K562 (cell line): ENCODE data around the gene LAMB3. TPM values are rescaled to one million over a fixed set of nuclear protein-coding genes. Genes with fewer than 3 reads are reported as not detected.

Experiments
- ATAC-seq: fragments of 200-7000 bp; cut with Tn5 transposase; 3 replicates; pipeline ENCODE4 v1.9.1; 2020; ENCODE audit warnings: moderate library complexity
- BruUV-seq: library from RNA; stranded (reverse); fragments of 400-500 nt; replicated peaks from 2 replicates; lab custom pipeline; 2021; lab: Mats Ljungman, UMichigan
- CTCF ChIA-PET: fragments of 300-600 bp; formaldehyde crosslinking; extraction: SDS; loops from one replicate; lab custom pipeline; 2021; ENCODE audit warnings: low intra/inter-chr PET ratio; lab: Yijun Ruan, JAX
- POLR2A ChIA-PET: fragments of 300-600, 350-650 bp; sonication (Branson Sonifier 250); formaldehyde crosslinking; extraction: SDS; loops from one replicate; lab custom pipeline; 2021; ENCODE audit warnings: antibody characterized with exemption, inconsistent platforms; lab: Yijun Ruan, JAX
- DNase-seq, 4 experiments: peaks; one replicate each; pipeline versions ENCODE4 v3.0.0 to v3.0.0-alpha.2; 2011 to 2018; ENCODE audit warnings: low spot score in 3 of 4, mixed read lengths in 3 of 4; ENCODE audit errors: extremely low read depth in 1 of 4
- FAIRE-seq: peaks from 2 replicates; lab custom pipeline; 2011; peaks lifted over from hg19 to GRCh38; lab: Jason Lieb, UNC
- H2AFZ ChIP-seq: 2 replicates; pipeline ENCODE4 v1.6.0; 2011; ENCODE audit warnings: low read depth, low read length, control low read depth, inconsistent platforms
- H3K27ac ChIP-seq: fragments of 200-600 bp; 3 replicates; pipeline ENCODE4 v1.8.0; 2011; ENCODE audit warnings: low read depth, mild to moderate bottlenecking, control low read depth, inconsistent platforms, low read length, moderate library complexity, mixed read lengths; ENCODE audit errors: extremely low read depth
- H3K27me3 ChIP-seq, 2 experiments: fragments of 300-600 bp in 1 of 2; 2 replicates in 1 of 2; 3 replicates in 1 of 2; pipeline versions ENCODE4 v1.6.0 to v1.8.0; 2011; ENCODE audit warnings: inconsistent platforms in 2 of 2, low read length in 2 of 2, mild to moderate bottlenecking in 1 of 2, mixed read lengths in 1 of 2, moderate library complexity in 1 of 2; ENCODE audit not compliant: control insufficient read depth in 2 of 2, insufficient read depth in 2 of 2
- H3K36me3 ChIP-seq: fragments of 300-600 bp; 3 replicates; pipeline ENCODE4 v1.8.0; 2011; ENCODE audit warnings: mild to moderate bottlenecking, low read length, inconsistent platforms; ENCODE audit not compliant: control insufficient read depth, insufficient read depth
- H3K4me1 ChIP-seq, 2 experiments: fragments of 200-600 bp in 1 of 2; replicated peaks in 1 of 2; 2 replicates in 1 of 2; 3 replicates in 1 of 2; pipeline versions ENCODE4 v1.5.1 to v1.8.0; 2011; ENCODE audit warnings: inconsistent platforms in 2 of 2, low read length in 2 of 2, mild to moderate bottlenecking in 1 of 2, mixed read lengths in 1 of 2, moderate library complexity in 1 of 2; ENCODE audit not compliant: control insufficient read depth in 2 of 2, insufficient read depth in 2 of 2
- H3K4me2 ChIP-seq: 2 replicates; pipeline ENCODE4 v1.6.1; 2011; ENCODE audit warnings: low read length, control low read depth, inconsistent platforms, mixed read lengths; ENCODE audit not compliant: insufficient read depth
- H3K4me3 ChIP-seq: fragments of 200-600 bp; sonication (generic), shearing (Covaris generic); 2 replicates; pipeline ENCODE4 v1.5.1; 2016; ENCODE audit warnings: control low read depth, inconsistent platforms
- H3K79me2 ChIP-seq: fragments of 200-600 bp; 3 replicates; pipeline ENCODE4 v1.8.0; 2011; ENCODE audit warnings: low read length, inconsistent platforms; ENCODE audit not compliant: control insufficient read depth, insufficient read depth
- H3K9ac ChIP-seq, 2 experiments: 2 replicates each; pipeline versions ENCODE4 v1.6.0 to v1.6.1; 2011; ENCODE audit warnings: low read depth in 2 of 2, low read length in 2 of 2, control low read depth in 1 of 2, inconsistent platforms in 1 of 2, mild to moderate bottlenecking in 1 of 2, mixed read lengths in 1 of 2; ENCODE audit not compliant: insufficient read depth in 1 of 2
- H3K9me1 ChIP-seq: one replicate; pipeline ENCODE4 v1.6.0; 2011; ENCODE audit warnings: inconsistent platforms, mild to moderate bottlenecking, low read length, moderate library complexity; ENCODE audit not compliant: control insufficient read depth, insufficient read depth
- H3K9me3 ChIP-seq: replicated peaks from 2 replicates; pipeline ENCODE4 v1.5.1; 2011; ENCODE audit warnings: low read depth, low read length, inconsistent platforms; ENCODE audit not compliant: control insufficient read depth, insufficient read depth
- H4K20me1 ChIP-seq: replicated peaks from 2 replicates; pipeline ENCODE4 v1.6.1; 2011; ENCODE audit warnings: low read length, inconsistent platforms, mixed read lengths; ENCODE audit not compliant: control insufficient read depth, insufficient read depth
- CREM ChIP-seq: IDR thresholded peaks from 2 replicates; pipeline ENCODE4 v1.6.1; 2014; ENCODE audit warnings: antibody characterized with exemption, low read depth
- CTCF ChIP-seq, 3 experiments: IDR thresholded peaks in 2 of 3; conservative IDR thresholded peaks in 1 of 3; 2 replicates each; pipeline ENCODE4 v1.5.1; 2011 to 2012; ENCODE audit warnings: low read length in 3 of 3, mild to moderate bottlenecking in 3 of 3, control low read depth in 2 of 3, improper control_type of control experiment in 1 of 3, inconsistent platforms in 1 of 3, low read depth in 1 of 3, mixed read lengths in 1 of 3, moderate library complexity in 1 of 3; ENCODE audit not compliant: insufficient read depth in 2 of 3
- HLTF ChIP-seq: fragments of 450-650 bp; IDR thresholded peaks from 2 replicates; pipeline ENCODE4 v1.6.1; 2016
- MAFK ChIP-seq: IDR thresholded peaks from 2 replicates; pipeline ENCODE4 v1.6.1; 2011; ENCODE audit warnings: low read length, improper control_type of control experiment
- MAX ChIP-seq: sonication (generic); formaldehyde crosslinking; IDR thresholded peaks from 2 replicates; pipeline ENCODE4 v1.9.0; 2022; ENCODE audit warnings: mild to moderate bottlenecking, missing genetic modification reagents
- NFYB ChIP-seq: IDR thresholded peaks from 2 replicates; pipeline ENCODE4 v1.6.1; 2011; ENCODE audit warnings: mild to moderate bottlenecking, moderate library complexity; ENCODE audit not compliant: insufficient read length; ENCODE audit errors: extremely low read depth
- POLR2B ChIP-seq: fragments of 450-650 bp; IDR thresholded peaks from 2 replicates; pipeline ENCODE4 v1.6.1; 2018; ENCODE audit warnings: low read depth; ENCODE audit not compliant: partially characterized antibody
- SAFB2 ChIP-seq: fragments of 200-400 bp; formaldehyde crosslinking; IDR thresholded peaks from 2 replicates; pipeline ENCODE4 v1.6.1; 2018; ENCODE audit warnings: borderline replicate concordance, low read length, low read depth, moderate library complexity; ENCODE audit not compliant: severe bottlenecking
- ZBTB5 ChIP-seq: fragments of 450-650 bp; IDR thresholded peaks from 2 replicates; pipeline ENCODE4 v1.6.1; 2017; ENCODE audit warnings: antibody characterized with exemption
- ZNF239 ChIP-seq: fragments of 250-450 bp; sonication (Bioruptor Pico); IDR thresholded peaks from 2 replicates; pipeline ENCODE4 v1.4.0; 2020; ENCODE audit warnings: mild to moderate bottlenecking
- ZNF24 ChIP-seq: fragments of 450-650 bp; IDR thresholded peaks from 2 replicates; pipeline ENCODE4 v1.6.1; 2016
- ZNF347 ChIP-seq: fragments of 450-650 bp; formaldehyde crosslinking; IDR thresholded peaks from 2 replicates; pipeline ENCODE4 v1.4.0; 2020; ENCODE audit warnings: low read depth, mild to moderate bottlenecking, moderate library complexity
- WGBS: fragments of 100-300 bp; shearing (Covaris generic); methylation state at CpG from one replicate; pipeline ENCODE4 v1.1.6; 2016; ENCODE audit warnings: low coverage, mixed read lengths; ENCODE audit not compliant: insufficient coverage; ENCODE audit errors: missing lambda C conversion rate; 5-methylcytosine and 5-hydroxymethylcytosine counted together
- in situ Hi-C: fragments of 300-500 bp; cut with MboI; formaldehyde crosslinking; loops from 4 replicates; pipeline ENCODE4 v1.15.0; 2018; ENCODE audit warnings: inconsistent platforms, mixed read lengths
- intact Hi-C: fragments of 100-400 bp; cut with micrococcal nuclease; formaldehyde crosslinking; loops from 2 replicates; pipeline ENCODE4 v1.14.2; 2022
- polyA plus RNA-seq, 8 experiments: library from polyadenylated mRNA; depleted of rRNA in 4 of 8; stranded (reverse) in 5 of 8; unstranded in 3 of 8; fragments of >200 nt; fragmentation: Nextera tagmentation in 2 of 8; fragmentation: Illumina TruSeq in 1 of 8; extraction: Ambion mirVana in 2 of 8; extraction: Trizol in 1 of 8; gene quantifications; 2 replicates each; pipeline versions ENCODE4 v1.2.1 to v1.2.3, GENCODE V29; 2011 to 2014; ENCODE audit warnings: inconsistent platforms in 1 of 8, missing spikeins in 1 of 8
- total RNA-seq, 7 experiments: library from RNA; depleted of rRNA in 6 of 7; stranded (reverse); fragments of >200 nt in 6 of 7; fragmentation: Illumina TruSeq in 2 of 7; extraction: Trizol in 2 of 7; gene quantifications; 2 replicates each; pipeline versions ENCODE4 v1.2.1 to v1.2.3, GENCODE V29; 2011 to 2021; ENCODE audit warnings: low replicate concordance in 1 of 7

Gene LAMB3
- total and polyA plus RNA-seq, 9 of the 15 experiments (the other 6 are each of a cell fraction or from before 2014, with no cell fraction given) = 0.08 to 1.3 (median 0.91) TPM

- TF ChIP-seq MAX = no peak
These were observed 5.1 kb downstream of the LAMB3 start (continued) for GRCh38 chr1:209647156-209647555.

- no peak overlapping the region for H3K4me3 ChIP-seq
- peaks cover 52 to 92% of the 10 kb centered on the region in 2 experiments for H3K4me1 ChIP-seq
- FAIRE-seq = no peak
- 81% methylated on average over 5 of the region's 5 CpGs for WGBS
- H3K27ac ChIP-seq = peak overlapping the region; percentile 67; the same call in 2 of the 3 replicates
- in situ Hi-C loops = no loop called here
- peak in 1 of 4 experiments; percentile 39 for DNase-seq
- H3K27me3 ChIP-seq = no peaks in the 10 kb centered on the region
- no peaks in the 10 kb centered on the region for H4K20me1 ChIP-seq
- no peaks in the 10 kb centered on the region for H3K79me2 ChIP-seq
- peak overlapping the region; percentile 70 for H3K4me2 ChIP-seq
- H3K36me3 ChIP-seq = no peaks in the 10 kb centered on the region
- H3K9me3 ChIP-seq = no peaks in the 10 kb centered on the region
- intact Hi-C loops = loop anchor here (2.0 kb wide), 1 partner anchor 28 kb away; the partner anchor contains the start of gene G0S2
- POLR2A ChIA-PET = interaction anchor here (0.7 to 1.6 kb wide), 5 partner anchors 12 to 254 kb away, joined by 3 to 5 read pairs (median 3); partner anchors contain the start of gene G0S2
- peak; percentile 34 for ATAC-seq
- no peaks in the 10 kb centered on the region for H3K9me1 ChIP-seq
- peak overlapping the region; percentile 87 for H2AFZ ChIP-seq
- BruUV-seq = no TSS peak
- CTCF ChIA-PET = interaction anchor here (0.6 kb wide), 1 partner anchor 77 kb away, joined by 3 read pairs; no protein-coding TSS in a partner anchor
- peak overlapping the region; percentile 31 to 39; a peak in 1 of 4 replicates for H3K9ac ChIP-seq
- TF ChIP-seq CTCF (IDR thresholded peaks at IDR 0.05 in 2 of 3, conservative IDR thresholded peaks at IDR 0.05 in 1 of 3; ENCODE audit: insufficient read depth in 2 of 3, low read depth in 1 of 3, low read length in 3 of 3) (peak; percentile 35 to 61 (median 56)), ZNF347 (CRISPR knock-in tag) (no peak), MAX (peak; percentile 30; the same call in 1 of the 2 replicates), ZBTB5 (no peak), ZNF239 (CRISPR knock-in tag) (no peak), ZNF24 (0 out of 2 replicates have a peak, but pooled peaks have one; percentile 24), MAFK (0 out of 2 replicates have a peak, but pooled peaks have one; percentile 4), POLR2B (no peak), SAFB2 (no peak), CREM (no peak), HLTF (no peak), NFYB (no peak)
These were observed 5.7 kb downstream of the LAMB3 start for GRCh38 chr1:209646558-209646957.
